ENCODE measurements around the gene ADAM8.

Gene ADAM8

GRCh38 chr10:133249975-133250754 is 26.5 kb downstream of the ADAM8 start:
- TF ChIP-seq EGR1 (IDR thresholded peaks at IDR 0.05) (no peak), TCF12 (IDR thresholded peaks at IDR 0.05; ENCODE audit: low read depth) (no peak)

GRCh38 chr10:133249094-133249780 is 27.4 kb downstream of the ADAM8 start:
- TF ChIP-seq MAX (IDR thresholded peaks at IDR 0.05) = no peak
- TF ChIP-seq EP300 (IDR thresholded peaks at IDR 0.05; ENCODE audit: borderline replicate concordance) = no peak
- no peak for TF ChIP-seq FOXM1 (IDR thresholded peaks at IDR 0.05; ENCODE audit: borderline replicate concordance, low read depth)
- no peak for TF ChIP-seq EGR1 (IDR thresholded peaks at IDR 0.05)
- TF ChIP-seq NFIC (IDR thresholded peaks at IDR 0.05) = no peak
- TF ChIP-seq ZBTB7A (IDR thresholded peaks at IDR 0.05; ENCODE audit: low read depth) = no peak
- no peak for TF ChIP-seq TEAD4 (IDR thresholded peaks at IDR 0.05)
- no peak for TF ChIP-seq YY1 (IDR thresholded peaks at IDR 0.05; ENCODE audit: low read depth)
- no peak for TF ChIP-seq CEBPB (IDR thresholded peaks at IDR 0.05)
- no peak for TF ChIP-seq TCF12 (IDR thresholded peaks at IDR 0.05; ENCODE audit: low read depth)
- no peak for TF ChIP-seq USF1 (IDR thresholded peaks at IDR 0.05)
- TF ChIP-seq TAF1 (IDR thresholded peaks at IDR 0.05; ENCODE audit: low read depth) = no peak
- TF ChIP-seq RAD21 (IDR thresholded peaks at IDR 0.05; ENCODE audit: low read depth) = no peak
- no peak for TF ChIP-seq REST (IDR thresholded peaks at IDR 0.05; ENCODE audit: low read depth)

- TF ChIP-seq EGR1 (IDR thresholded peaks at IDR 0.05) (no peak), MAX (IDR thresholded peaks at IDR 0.05) (no peak), CEBPB (IDR thresholded peaks at IDR 0.05) (no peak), CREB1 (IDR thresholded peaks at IDR 0.05; ENCODE audit: low read depth) (no peak), TCF12 (IDR thresholded peaks at IDR 0.05; ENCODE audit: low read depth) (no peak), RAD21 (IDR thresholded peaks at IDR 0.05; ENCODE audit: low read depth) (no peak), ZBTB7A (IDR thresholded peaks at IDR 0.05; ENCODE audit: low read depth) (no peak), TEAD4 (IDR thresholded peaks at IDR 0.05) (no peak), FOXM1 (IDR thresholded peaks at IDR 0.05; ENCODE audit: borderline replicate concordance, low read depth) (no peak)
These were observed 28.3 kb downstream of the ADAM8 start for GRCh38 chr10:133248334-133248715.

GRCh38 chr10:133247681-133248333 is 28.9 kb downstream of the ADAM8 start:
- TF ChIP-seq TEAD4 (IDR thresholded peaks at IDR 0.05) (no peak), CEBPB (IDR thresholded peaks at IDR 0.05) (no peak), USF1 (IDR thresholded peaks at IDR 0.05) (no peak), REST (IDR thresholded peaks at IDR 0.05; ENCODE audit: low read depth) (no peak), TCF12 (IDR thresholded peaks at IDR 0.05; ENCODE audit: low read depth) (no peak), EP300 (IDR thresholded peaks at IDR 0.05; ENCODE audit: borderline replicate concordance) (no peak), MAX (IDR thresholded peaks at IDR 0.05) (no peak), YY1 (IDR thresholded peaks at IDR 0.05; ENCODE audit: low read depth) (no peak), NFIC (IDR thresholded peaks at IDR 0.05) (no peak), CREB1 (IDR thresholded peaks at IDR 0.05; ENCODE audit: low read depth) (no peak), TAF1 (IDR thresholded peaks at IDR 0.05; ENCODE audit: low read depth) (no peak), ZBTB7A (IDR thresholded peaks at IDR 0.05; ENCODE audit: low read depth) (no peak), RAD21 (IDR thresholded peaks at IDR 0.05; ENCODE audit: low read depth) (no peak), FOXM1 (IDR thresholded peaks at IDR 0.05; ENCODE audit: borderline replicate concordance, low read depth) (no peak), EGR1 (IDR thresholded peaks at IDR 0.05) (no peak)

- TF ChIP-seq RAD21 (IDR thresholded peaks at IDR 0.05; ENCODE audit: low read depth) (no peak), TCF12 (IDR thresholded peaks at IDR 0.05; ENCODE audit: low read depth) (no peak), ZBTB7A (IDR thresholded peaks at IDR 0.05; ENCODE audit: low read depth) (no peak), REST (IDR thresholded peaks at IDR 0.05; ENCODE audit: low read depth) (no peak), CREB1 (IDR thresholded peaks at IDR 0.05; ENCODE audit: low read depth) (no peak), CEBPB (IDR thresholded peaks at IDR 0.05) (no peak), TAF1 (IDR thresholded peaks at IDR 0.05; ENCODE audit: low read depth) (no peak), TEAD4 (IDR thresholded peaks at IDR 0.05) (no peak), YY1 (IDR thresholded peaks at IDR 0.05; ENCODE audit: low read depth) (no peak), EP300 (IDR thresholded peaks at IDR 0.05; ENCODE audit: borderline replicate concordance) (no peak), EGR1 (IDR thresholded peaks at IDR 0.05) (no peak), MAX (IDR thresholded peaks at IDR 0.05) (no peak), NFIC (IDR thresholded peaks at IDR 0.05) (no peak)
These were observed 30.4 kb downstream of the ADAM8 start for GRCh38 chr10:133246236-133246626.

Data from Ishikawa (cell line).